Measurements from ENCODE around the gene TMEM225.

DNA sequence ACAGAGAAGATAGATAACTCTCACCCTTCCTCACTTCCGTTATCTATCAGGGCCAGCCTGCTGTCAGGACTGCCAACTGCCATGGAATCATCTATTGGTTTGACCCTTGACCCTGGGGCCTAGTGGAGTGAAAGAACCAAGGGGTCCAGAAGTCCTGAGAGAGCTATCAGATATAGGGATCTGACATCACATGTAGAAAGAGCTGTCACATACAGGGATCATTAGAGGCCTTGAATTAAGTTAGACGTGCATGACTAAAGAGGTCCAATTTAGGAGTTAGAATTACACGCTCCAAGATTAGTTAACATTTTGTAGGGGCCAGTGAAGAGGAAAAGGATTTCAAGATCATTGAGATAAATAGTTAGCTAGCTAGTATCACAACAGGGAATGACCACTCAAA, at the start of gene TMEM225:
- no peak for TF ChIP-seq POLR2A (IDR thresholded peaks at IDR 0.05)
- TF ChIP-seq, protein P1, sequence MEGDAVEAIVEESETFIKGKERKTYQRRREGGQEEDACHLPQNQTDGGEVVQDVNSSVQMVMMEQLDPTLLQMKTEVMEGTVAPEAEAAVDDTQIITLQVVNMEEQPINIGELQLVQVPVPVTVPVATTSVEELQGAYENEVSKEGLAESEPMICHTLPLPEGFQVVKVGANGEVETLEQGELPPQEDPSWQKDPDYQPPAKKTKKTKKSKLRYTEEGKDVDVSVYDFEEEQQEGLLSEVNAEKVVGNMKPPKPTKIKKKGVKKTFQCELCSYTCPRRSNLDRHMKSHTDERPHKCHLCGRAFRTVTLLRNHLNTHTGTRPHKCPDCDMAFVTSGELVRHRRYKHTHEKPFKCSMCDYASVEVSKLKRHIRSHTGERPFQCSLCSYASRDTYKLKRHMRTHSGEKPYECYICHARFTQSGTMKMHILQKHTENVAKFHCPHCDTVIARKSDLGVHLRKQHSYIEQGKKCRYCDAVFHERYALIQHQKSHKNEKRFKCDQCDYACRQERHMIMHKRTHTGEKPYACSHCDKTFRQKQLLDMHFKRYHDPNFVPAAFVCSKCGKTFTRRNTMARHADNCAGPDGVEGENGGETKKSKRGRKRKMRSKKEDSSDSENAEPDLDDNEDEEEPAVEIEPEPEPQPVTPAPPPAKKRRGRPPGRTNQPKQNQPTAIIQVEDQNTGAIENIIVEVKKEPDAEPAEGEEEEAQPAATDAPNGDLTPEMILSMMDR (IDR thresholded peaks at IDR 0.05) = no peak
